A549 (cell line): ENCODE results near the gene MATK. TPM values are rescaled to one million over a fixed set of nuclear protein-coding genes. Genes with fewer than 3 reads are reported as not detected.
"Not testable (repeated sequence)": the region's sequence is repeated elsewhere in the genome, so short reads cannot be mapped to it uniquely, and the experiment has no call there.

Experiments used
- ATAC-seq, 2 experiments: fragments of 200-7000 bp in 1 of 2; fragments of >200 bp in 1 of 2; cut with Nextera tagmentation in 1 of 2; cut with Tn5 transposase in 1 of 2; 3 replicates each; pipeline versions ENCODE4 v1.8.0 to v1.9.1; 2018 to 2020; ENCODE audit warnings: mild to moderate bottlenecking in 1 of 2, moderate library complexity in 1 of 2
- CTCF ChIA-PET: fragments of 300-600 bp; sonication (Branson Sonifier 250); formaldehyde crosslinking; extraction: SDS; loops from one replicate; lab custom pipeline; 2021; ENCODE audit warnings: antibody characterized with exemption, inconsistent platforms; lab: Yijun Ruan, JAX
- POLR2A ChIA-PET: fragments of 350-600 bp; formaldehyde crosslinking; extraction: SDS; loops from one replicate; lab custom pipeline; 2021; ENCODE audit warnings: antibody characterized with exemption, inconsistent platforms; lab: Yijun Ruan, JAX
- DNase-seq, 2 experiments: peaks; one replicate each; pipeline versions ENCODE4 v3.0.0 to v3.0.0-alpha.2; 2011 to 2016; ENCODE audit warnings: low read depth in 1 of 2, low spot score in 1 of 2
- FAIRE-seq: peaks from 2 replicates; lab custom pipeline; 2011; peaks lifted over from hg19 to GRCh38; lab: Jason Lieb, UNC
- H3K27ac ChIP-seq, 2 experiments: fragments of >200 bp; sonication (Bioruptor Twin); formaldehyde crosslinking; 3 replicates each; pipeline ENCODE4 v1.5.1; 2016 to 2017
- H3K4me1 ChIP-seq: fragments of >200 bp; sonication (Bioruptor Twin); formaldehyde crosslinking; 3 replicates; pipeline ENCODE4 v1.6.1; 2016
- H3K4me2 ChIP-seq: fragments of >200 bp; sonication (Bioruptor Twin); formaldehyde crosslinking; 3 replicates; pipeline ENCODE4 v1.6.1; 2016
- H3K4me3 ChIP-seq: fragments of >200 bp; sonication (Bioruptor Twin); formaldehyde crosslinking; 3 replicates; pipeline ENCODE4 v1.5.1; 2016
- H3K9me3 ChIP-seq: fragments of >200 bp; sonication (Bioruptor Twin); formaldehyde crosslinking; 3 replicates; pipeline ENCODE4 v1.6.1; 2016
- CEBPB ChIP-seq, 2 experiments: fragments of >200 bp in 1 of 2; sonication (Bioruptor Twin) in 1 of 2; formaldehyde crosslinking in 1 of 2; IDR thresholded peaks; 2 replicates each; pipeline ENCODE4 v1.6.1; 2012 to 2016
- ELK1 ChIP-seq: fragments of 150-350 bp; IDR thresholded peaks from 2 replicates; pipeline ENCODE4 v1.6.1; 2014; ENCODE audit warnings: low read depth, mild to moderate bottlenecking, low read length
- EP300 ChIP-seq, 2 experiments: fragments of >200 bp; sonication (Bioruptor Twin); formaldehyde crosslinking; IDR thresholded peaks; 2 replicates in 1 of 2; 3 replicates in 1 of 2; pipeline ENCODE4 v1.6.1; 2016 to 2017
- MAFK ChIP-seq: fragments of 450-650 bp; IDR thresholded peaks from 2 replicates; pipeline ENCODE4 v1.6.1; 2014; ENCODE audit not compliant: partially characterized antibody
- NR3C1 ChIP-seq: fragments of >200 bp; sonication (Bioruptor Twin); formaldehyde crosslinking; IDR thresholded peaks from 3 replicates; pipeline ENCODE4 v1.6.1; 2017
- PBX3 ChIP-seq: IDR thresholded peaks from 2 replicates; pipeline ENCODE4 v1.6.1; 2012
- RCOR1 ChIP-seq: fragments of 150-350 bp; IDR thresholded peaks from 2 replicates; pipeline ENCODE4 v1.6.1; 2014; ENCODE audit warnings: antibody characterized with exemption, low read length, low read depth
- RFX5 ChIP-seq: fragments of 450-650 bp; IDR thresholded peaks from 2 replicates; pipeline ENCODE4 v1.7.1; 2014; ENCODE audit warnings: antibody characterized with exemption, mild to moderate bottlenecking, moderate library complexity
- SMC3 ChIP-seq: fragments of >200 bp; sonication (Bioruptor Twin); formaldehyde crosslinking; IDR thresholded peaks from 3 replicates; pipeline ENCODE4 v1.6.1; 2018; ENCODE audit warnings: inconsistent platforms
- SREBF2 ChIP-seq: fragments of 450-650 bp; IDR thresholded peaks from 2 replicates; pipeline ENCODE4 v1.6.1; 2014; ENCODE audit warnings: mild to moderate bottlenecking, moderate library complexity
- ZC3H11A ChIP-seq: fragments of 450-650 bp; IDR thresholded peaks from 2 replicates; pipeline ENCODE4 v1.6.1; 2014; ENCODE audit warnings: antibody characterized with exemption, mild to moderate bottlenecking
- WGBS: methylation state at CpG from one replicate; pipeline ENCODE4 v1.1.6; 2017; ENCODE audit errors: missing lambda C conversion rate; 5-methylcytosine and 5-hydroxymethylcytosine counted together
- polyA plus RNA-seq, 4 experiments: library from polyadenylated mRNA; depleted of rRNA in 3 of 4; stranded (reverse); fragments of >200 nt; fragmentation: RNase III in 1 of 4; extraction: RNeasy Plus Mini Kit Qiagen cat#74134 plus additional on column Dnase treatment in 1 of 4; gene quantifications; 2 replicates in 3 of 4; 3 replicates in 1 of 4; pipeline ENCODE4 v1.2.3, GENCODE V29; 2011 to 2017
- TF ChIP-seq, protein P1 (sequence below): fragments of 200-600 bp; sonication (generic); IDR thresholded peaks from 2 replicates; pipeline ENCODE4 v1.6.1; 2016; ENCODE audit warnings: antibody characterized with exemption, mild to moderate bottlenecking, moderate library complexity
- TF ChIP-seq, protein P2 (sequence below): fragments of 250-450 bp; sonication (Bioruptor Pico); IDR thresholded peaks from 2 replicates; pipeline ENCODE4 v1.5.0; 2021; ENCODE audit warnings: mild to moderate bottlenecking, moderate library complexity, borderline replicate concordance

The MATK gene
- polyA plus RNA-seq, 2 of the 4 experiments (the other 2 are of a cell fraction) = 0.12 to 0.45 TPM

DNA sequence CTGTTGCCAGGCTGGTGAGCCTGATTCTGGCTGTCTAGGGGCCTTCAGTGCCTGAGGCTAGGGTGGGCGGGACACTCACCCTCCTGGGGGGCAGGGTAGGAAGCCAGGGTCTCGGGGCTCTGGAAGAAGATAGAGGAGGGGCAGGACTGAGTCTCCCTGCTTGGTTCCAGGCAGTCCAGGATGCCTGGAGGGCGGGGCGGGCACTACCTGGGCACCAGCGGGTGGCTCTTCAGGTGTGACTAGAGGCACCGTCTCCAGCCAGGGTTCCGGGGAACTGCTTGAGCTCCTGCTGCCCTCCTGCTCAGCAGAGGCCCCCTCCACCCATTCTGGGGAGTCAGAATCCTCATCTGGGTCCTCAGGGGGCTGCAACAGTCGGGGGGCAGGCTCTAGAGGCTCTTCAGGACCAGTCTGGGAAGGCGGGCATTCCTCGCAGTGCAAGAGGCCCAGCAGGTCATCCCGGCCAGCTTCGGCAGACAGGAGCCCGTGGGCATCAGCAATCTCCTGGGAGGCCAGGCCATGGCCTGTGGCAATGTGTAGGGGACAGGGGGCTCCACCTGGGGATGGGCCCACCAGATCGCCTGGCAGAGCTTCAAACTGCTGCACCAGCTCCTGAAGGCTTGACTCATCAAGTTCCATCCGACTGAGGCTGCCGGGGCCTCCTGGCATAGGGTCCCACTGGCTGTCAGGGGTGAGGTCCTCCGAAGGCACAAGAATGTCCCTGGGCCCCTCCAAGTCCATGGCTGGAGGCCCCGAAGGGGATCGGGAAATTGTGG lies 26.5 kb downstream of the MATK start (continued):
- no peak for TF ChIP-seq EP300 (IDR thresholded peaks at IDR 0.05)
- TF ChIP-seq, protein P1, sequence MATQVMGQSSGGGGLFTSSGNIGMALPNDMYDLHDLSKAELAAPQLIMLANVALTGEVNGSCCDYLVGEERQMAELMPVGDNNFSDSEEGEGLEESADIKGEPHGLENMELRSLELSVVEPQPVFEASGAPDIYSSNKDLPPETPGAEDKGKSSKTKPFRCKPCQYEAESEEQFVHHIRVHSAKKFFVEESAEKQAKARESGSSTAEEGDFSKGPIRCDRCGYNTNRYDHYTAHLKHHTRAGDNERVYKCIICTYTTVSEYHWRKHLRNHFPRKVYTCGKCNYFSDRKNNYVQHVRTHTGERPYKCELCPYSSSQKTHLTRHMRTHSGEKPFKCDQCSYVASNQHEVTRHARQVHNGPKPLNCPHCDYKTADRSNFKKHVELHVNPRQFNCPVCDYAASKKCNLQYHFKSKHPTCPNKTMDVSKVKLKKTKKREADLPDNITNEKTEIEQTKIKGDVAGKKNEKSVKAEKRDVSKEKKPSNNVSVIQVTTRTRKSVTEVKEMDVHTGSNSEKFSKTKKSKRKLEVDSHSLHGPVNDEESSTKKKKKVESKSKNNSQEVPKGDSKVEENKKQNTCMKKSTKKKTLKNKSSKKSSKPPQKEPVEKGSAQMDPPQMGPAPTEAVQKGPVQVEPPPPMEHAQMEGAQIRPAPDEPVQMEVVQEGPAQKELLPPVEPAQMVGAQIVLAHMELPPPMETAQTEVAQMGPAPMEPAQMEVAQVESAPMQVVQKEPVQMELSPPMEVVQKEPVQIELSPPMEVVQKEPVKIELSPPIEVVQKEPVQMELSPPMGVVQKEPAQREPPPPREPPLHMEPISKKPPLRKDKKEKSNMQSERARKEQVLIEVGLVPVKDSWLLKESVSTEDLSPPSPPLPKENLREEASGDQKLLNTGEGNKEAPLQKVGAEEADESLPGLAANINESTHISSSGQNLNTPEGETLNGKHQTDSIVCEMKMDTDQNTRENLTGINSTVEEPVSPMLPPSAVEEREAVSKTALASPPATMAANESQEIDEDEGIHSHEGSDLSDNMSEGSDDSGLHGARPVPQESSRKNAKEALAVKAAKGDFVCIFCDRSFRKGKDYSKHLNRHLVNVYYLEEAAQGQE = no peak
- no peak for TF ChIP-seq RCOR1
- TF ChIP-seq MAFK = no peak
- TF ChIP-seq SMC3 = no peak
- no peak for TF ChIP-seq RFX5

DNA sequence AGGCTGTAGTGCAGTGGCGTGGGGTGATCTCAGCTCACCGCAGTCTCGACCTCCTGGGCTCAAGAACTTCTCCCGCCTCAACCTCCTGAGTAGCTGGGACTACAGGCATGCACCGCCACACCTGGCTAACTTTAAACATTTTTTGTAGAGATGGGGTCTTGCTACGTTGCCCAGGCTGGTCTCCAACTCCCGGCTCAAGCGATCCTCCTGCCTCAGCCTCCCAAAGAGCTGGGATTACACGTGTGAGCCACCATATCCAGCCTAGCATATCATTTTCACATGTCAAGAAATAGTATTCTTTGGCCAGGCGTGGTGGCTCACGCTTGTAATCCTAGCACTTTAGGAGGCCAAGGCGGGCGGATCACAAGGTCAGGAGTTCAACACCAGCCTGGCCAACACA lies 27.9 kb downstream of the MATK start:
- H3K4me2 ChIP-seq, H3K9me3 ChIP-seq, ATAC-seq, H3K27ac ChIP-seq, FAIRE-seq, H3K4me1 ChIP-seq, DNase-seq, CTCF ChIA-PET, H3K4me3 ChIP-seq, POLR2A ChIA-PET: not testable (repeated sequence)
- WGBS = 90% methylated on average over 13 of the region's 13 CpGs

DNA sequence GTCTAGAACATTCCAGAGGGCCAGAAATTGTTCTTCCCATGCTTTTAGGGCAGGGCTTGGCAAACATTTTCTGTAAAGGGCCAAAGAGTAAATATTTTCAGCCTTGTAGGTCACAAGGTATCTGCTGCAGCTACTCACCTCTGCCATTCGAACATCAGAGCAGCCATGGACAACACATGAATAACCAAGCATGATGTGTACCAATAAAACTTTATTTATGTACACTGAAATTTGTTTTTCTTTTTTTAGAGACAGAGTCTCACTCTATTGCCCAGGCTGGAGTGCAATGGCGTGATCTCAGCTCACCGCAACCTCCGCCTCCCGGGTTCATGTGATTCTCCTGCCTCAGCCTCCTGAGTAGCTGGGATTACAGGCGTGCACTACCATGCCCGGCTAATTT lies 28.5 kb downstream of the MATK start:
- H3K4me1 ChIP-seq, H3K27ac ChIP-seq, H3K4me2 ChIP-seq, H3K4me3 ChIP-seq, FAIRE-seq, DNase-seq, CTCF ChIA-PET, H3K9me3 ChIP-seq, POLR2A ChIA-PET, ATAC-seq: not testable (repeated sequence)
- WGBS = 94% methylated on average over 7 of the region's 7 CpGs

GRCh38 chr19:3753631-3754410 lies 32.4 kb downstream of the MATK start:
- no peak for FAIRE-seq
- Histone ChIP-seq H3K4me1 (no peaks in the 10 kb centered on the region), H3K4me2 (no peak overlapping the region), H3K4me3 (no peak overlapping the region), H3K27ac (no peak overlapping the region), H3K9me3 (no peaks in the 10 kb centered on the region)
- DNase-seq = no peak
- ATAC-seq = no peak
- POLR2A ChIA-PET = no interaction called here
- WGBS = 89% methylated on average over 25 of the region's 51 CpGs
- TF ChIP-seq CEBPB (IDR thresholded peaks at IDR 0.05) (no peak), PBX3 (no peak), ZC3H11A (no peak), SREBF2 (no peak), NR3C1 (no peak), ELK1 (no peak)
- TF ChIP-seq, protein P2, sequence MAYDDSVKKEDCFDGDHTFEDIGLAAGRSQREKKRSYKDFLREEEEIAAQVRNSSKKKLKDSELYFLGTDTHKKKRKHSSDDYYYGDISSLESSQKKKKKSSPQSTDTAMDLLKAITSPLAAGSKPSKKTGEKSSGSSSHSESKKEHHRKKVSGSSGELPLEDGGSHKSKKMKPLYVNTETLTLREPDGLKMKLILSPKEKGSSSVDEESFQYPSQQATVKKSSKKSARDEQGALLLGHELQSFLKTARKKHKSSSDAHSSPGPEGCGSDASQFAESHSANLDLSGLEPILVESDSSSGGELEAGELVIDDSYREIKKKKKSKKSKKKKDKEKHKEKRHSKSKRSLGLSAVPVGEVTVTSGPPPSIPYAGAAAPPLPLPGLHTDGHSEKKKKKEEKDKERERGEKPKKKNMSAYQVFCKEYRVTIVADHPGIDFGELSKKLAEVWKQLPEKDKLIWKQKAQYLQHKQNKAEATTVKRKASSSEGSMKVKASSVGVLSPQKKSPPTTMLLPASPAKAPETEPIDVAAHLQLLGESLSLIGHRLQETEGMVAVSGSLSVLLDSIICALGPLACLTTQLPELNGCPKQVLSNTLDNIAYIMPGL (CRISPR knock-in tag) = no peak
- CTCF ChIA-PET = interaction anchor here (1.2 to 1.4 kb wide), 2 partner anchors 8 to 42 kb away, joined by 3 to 6 read pairs; partner anchors contain the start of genes APBA3 and MRPL54
